ENCODE measurements around the gene TMEM8B.

- TF ChIP-seq RARB (CRISPR knock-in tag; IDR thresholded peaks at IDR 0.05) (no peak), CREB5 (CRISPR knock-in tag; IDR thresholded peaks at IDR 0.05; ENCODE audit: low read depth) (no peak), PATZ1 (CRISPR knock-in tag; IDR thresholded peaks at IDR 0.05; ENCODE audit: borderline replicate concordance) (no peak), CSDC2 (CRISPR knock-in tag; IDR thresholded peaks at IDR 0.05) (no peak), ESRRG (CRISPR knock-in tag; IDR thresholded peaks at IDR 0.05) (no peak), ZC3H10 (CRISPR knock-in tag; IDR thresholded peaks at IDR 0.05) (no peak), ISL1 (CRISPR knock-in tag; IDR thresholded peaks at IDR 0.05) (no peak), ZNF8 (CRISPR knock-in tag; IDR thresholded peaks at IDR 0.05) (no peak), ZNF70 (CRISPR knock-in tag; IDR thresholded peaks at IDR 0.05) (no peak), ARNTL (CRISPR knock-in tag; IDR thresholded peaks at IDR 0.05; ENCODE audit: borderline replicate concordance, low read depth) (no peak)
These were observed at the start of gene TMEM8B for GRCh38 chr9:35829084-35829763.

Measured in SK-N-SH treated with all-trans-retinoic acid at 6 μM for 48 hours (cell line).